ENCODE results near the gene DAGLA. TPM values are rescaled to one million over a fixed set of nuclear protein-coding genes. Genes with fewer than 3 reads are reported as not detected.

Gene DAGLA
- total RNA-seq, 2 experiments from 2014 or later: 0.52 to 0.73 TPM

DNA sequence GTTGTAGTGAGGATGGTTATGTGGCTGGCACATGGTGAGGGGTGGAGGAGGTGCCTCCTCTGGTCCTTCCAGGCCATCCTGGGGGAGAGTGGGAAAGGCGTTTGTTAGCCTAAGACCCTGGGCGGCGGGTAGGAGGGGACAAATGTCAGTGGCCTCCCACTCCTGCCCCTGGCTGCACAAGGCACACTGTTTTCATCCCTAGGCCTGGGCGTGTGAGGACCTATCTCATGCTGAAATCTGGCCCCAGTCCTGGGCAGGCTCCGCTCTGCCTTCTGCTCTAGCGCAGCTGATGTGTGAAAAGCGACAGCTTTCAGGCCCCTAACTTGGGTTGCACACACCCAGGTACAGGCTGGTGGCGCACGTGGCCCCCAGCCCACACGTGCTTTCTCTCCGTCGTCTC, 32.1 kb downstream of the DAGLA start:
- Mint-ChIP-seq H3K4me3 (no peak overlapping the region), H3K27ac (no peak overlapping the region), H3K9me3 (no peaks in the 10 kb centered on the region), H3K27me3 (no peaks in the 10 kb centered on the region), H3K4me1 (ENCODE audit: low read depth) (no peaks in the 10 kb centered on the region), H3K36me3 (ENCODE audit: low read depth) (no peaks in the 10 kb centered on the region)
- ChIA-PET CTCF (no interaction called here), POLR2A (no interaction called here)
- TF ChIP-seq, protein P1, sequence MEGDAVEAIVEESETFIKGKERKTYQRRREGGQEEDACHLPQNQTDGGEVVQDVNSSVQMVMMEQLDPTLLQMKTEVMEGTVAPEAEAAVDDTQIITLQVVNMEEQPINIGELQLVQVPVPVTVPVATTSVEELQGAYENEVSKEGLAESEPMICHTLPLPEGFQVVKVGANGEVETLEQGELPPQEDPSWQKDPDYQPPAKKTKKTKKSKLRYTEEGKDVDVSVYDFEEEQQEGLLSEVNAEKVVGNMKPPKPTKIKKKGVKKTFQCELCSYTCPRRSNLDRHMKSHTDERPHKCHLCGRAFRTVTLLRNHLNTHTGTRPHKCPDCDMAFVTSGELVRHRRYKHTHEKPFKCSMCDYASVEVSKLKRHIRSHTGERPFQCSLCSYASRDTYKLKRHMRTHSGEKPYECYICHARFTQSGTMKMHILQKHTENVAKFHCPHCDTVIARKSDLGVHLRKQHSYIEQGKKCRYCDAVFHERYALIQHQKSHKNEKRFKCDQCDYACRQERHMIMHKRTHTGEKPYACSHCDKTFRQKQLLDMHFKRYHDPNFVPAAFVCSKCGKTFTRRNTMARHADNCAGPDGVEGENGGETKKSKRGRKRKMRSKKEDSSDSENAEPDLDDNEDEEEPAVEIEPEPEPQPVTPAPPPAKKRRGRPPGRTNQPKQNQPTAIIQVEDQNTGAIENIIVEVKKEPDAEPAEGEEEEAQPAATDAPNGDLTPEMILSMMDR (IDR thresholded peaks at IDR 0.05): no peak
- ATAC-seq (ENCODE audit: poor library complexity) (no peak), DNase-seq (no peak)
- no peaks in the 10 kb centered on the region for H3K9me3 ChIP-seq (ENCODE audit: control insufficient read depth in 1 of 2, insufficient read depth in 1 of 2, low read length in 2 of 2)
- no peaks in the 10 kb centered on the region for H3K27me3 ChIP-seq (ENCODE audit: control insufficient read depth in 1 of 2, insufficient read depth in 2 of 2, low read length in 2 of 2)
- no peaks in the 10 kb centered on the region for H3K36me3 ChIP-seq (ENCODE audit: insufficient read depth, low read length)
- intact Hi-C loops (cut with DNase I, micrococcal nuclease): no loop called here
- H3K4me3 ChIP-seq (ENCODE audit: low read length): no peak overlapping the region
- no peaks in the 10 kb centered on the region for H3K4me1 ChIP-seq (ENCODE audit: insufficient read depth, low read length)
- H3K27ac ChIP-seq (ENCODE audit: low read depth in 1 of 2, low read length in 2 of 2): no peak overlapping the region

DNA sequence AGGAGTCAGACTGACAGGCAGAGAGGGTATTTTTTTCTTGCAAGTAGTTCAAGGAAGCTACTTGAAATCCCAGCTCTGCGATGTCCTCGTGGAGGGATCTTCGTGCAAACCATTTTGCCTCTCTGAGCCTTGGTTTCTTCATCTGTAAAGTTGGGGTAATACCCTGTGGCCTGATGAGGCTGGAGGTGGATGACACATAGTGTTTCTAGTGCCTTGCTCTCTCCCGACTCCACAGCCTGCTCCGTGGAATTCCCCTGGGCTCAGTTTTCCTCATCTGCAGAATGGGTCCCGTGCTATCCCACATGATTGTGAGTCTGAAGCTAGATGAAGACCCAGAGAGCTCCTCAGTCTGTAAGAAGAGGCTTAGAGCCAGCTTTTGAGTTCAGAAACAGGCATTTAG, 32.7 kb downstream of the DAGLA start:
- POLR2A ChIA-PET: no interaction called here

DNA sequence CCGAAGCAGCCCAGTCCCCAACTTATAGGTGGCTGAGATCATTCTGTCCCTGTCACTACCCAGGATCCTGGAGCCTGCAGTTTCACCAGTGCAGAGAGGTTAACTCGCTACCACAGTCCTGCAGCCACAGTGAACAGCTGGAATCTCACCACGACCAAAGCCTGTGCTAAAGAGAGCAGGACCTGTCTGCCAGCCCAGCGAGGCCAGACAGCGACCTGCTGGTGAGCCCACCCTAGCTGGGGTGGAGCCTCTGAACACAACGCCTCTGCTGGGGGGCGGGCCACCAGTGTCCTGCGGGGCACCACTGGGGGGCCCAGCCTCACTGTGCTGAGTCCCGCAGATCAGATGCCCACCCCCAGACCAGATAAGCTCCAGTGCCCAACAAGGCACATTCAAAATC, 33.3 kb downstream of the DAGLA start:
- no peak overlapping the region for H3K27ac Mint-ChIP-seq
- H3K36me3 Mint-ChIP-seq (ENCODE audit: low read depth): no peaks in the 10 kb centered on the region
- H3K4me1 ChIP-seq (ENCODE audit: insufficient read depth, low read length): no peaks in the 10 kb centered on the region
- H3K9me3 Mint-ChIP-seq: no peaks in the 10 kb centered on the region
- ChIA-PET POLR2A (no interaction called here), CTCF (no interaction called here)
- H3K4me3 Mint-ChIP-seq: no peak overlapping the region
- DNase-seq (no peak), ATAC-seq (ENCODE audit: poor library complexity) (no peak)
- no peaks in the 10 kb centered on the region for H3K9me3 ChIP-seq (ENCODE audit: control insufficient read depth in 1 of 2, insufficient read depth in 1 of 2, low read length in 2 of 2)
- H3K27me3 ChIP-seq (ENCODE audit: control insufficient read depth in 1 of 2, insufficient read depth in 2 of 2, low read length in 2 of 2): peaks cover 0 to 2% of the 10 kb centered on the region in 2 experiments
- no peaks in the 10 kb centered on the region for H3K36me3 ChIP-seq (ENCODE audit: insufficient read depth, low read length)
- H3K4me1 Mint-ChIP-seq (ENCODE audit: low read depth): no peaks in the 10 kb centered on the region
- intact Hi-C loops (cut with DNase I, micrococcal nuclease): no loop called here
- H3K27me3 Mint-ChIP-seq: no peaks in the 10 kb centered on the region
- H3K27ac ChIP-seq (ENCODE audit: low read depth in 1 of 2, low read length in 2 of 2): no peak overlapping the region
- H3K4me3 ChIP-seq (ENCODE audit: low read length): no peak overlapping the region
- TF ChIP-seq, protein P1 (IDR thresholded peaks at IDR 0.05): no peak

More for the DNA sequence above, 32.7 kb downstream of the DAGLA start:
- CTCF ChIA-PET: no interaction called here
- no peak overlapping the region for H3K4me3 Mint-ChIP-seq
- intact Hi-C loops (cut with DNase I, micrococcal nuclease): no loop called here
- H3K36me3 ChIP-seq (ENCODE audit: insufficient read depth, low read length): no peaks in the 10 kb centered on the region
- no peaks in the 10 kb centered on the region for H3K4me1 ChIP-seq (ENCODE audit: insufficient read depth, low read length)
- no peaks in the 10 kb centered on the region for H3K9me3 Mint-ChIP-seq
- no peaks in the 10 kb centered on the region for H3K9me3 ChIP-seq (ENCODE audit: control insufficient read depth in 1 of 2, insufficient read depth in 1 of 2, low read length in 2 of 2)
- no peak overlapping the region for H3K27ac ChIP-seq (ENCODE audit: low read depth in 1 of 2, low read length in 2 of 2)
- H3K27me3 ChIP-seq (ENCODE audit: control insufficient read depth in 1 of 2, insufficient read depth in 2 of 2, low read length in 2 of 2): peaks cover 0 to 2% of the 10 kb centered on the region in 2 experiments
- no peaks in the 10 kb centered on the region for H3K4me1 Mint-ChIP-seq (ENCODE audit: low read depth)
- no peak for ATAC-seq (ENCODE audit: poor library complexity)
- TF ChIP-seq, protein P1 (IDR thresholded peaks at IDR 0.05): no peak
- H3K27me3 Mint-ChIP-seq: no peaks in the 10 kb centered on the region
- H3K4me3 ChIP-seq (ENCODE audit: low read length): no peak overlapping the region
- no peak for DNase-seq
- H3K27ac Mint-ChIP-seq: no peak overlapping the region
- H3K36me3 Mint-ChIP-seq (ENCODE audit: low read depth): no peaks in the 10 kb centered on the region

Data from CD4-positive, alpha-beta T cell (primary cell).